GM23338 (cell line): ENCODE results near the gene CABP2.

Experiments
- CREB1 ChIP-seq: fragments of 250-450 bp; sonication (Bioruptor Pico); IDR thresholded peaks from 2 replicates; pipeline ENCODE4 v1.5.0; 2020; ENCODE audit warnings: low read depth, mild to moderate bottlenecking, moderate library complexity
- CTCF ChIP-seq, 2 experiments: fragments of 200-600 bp in 1 of 2; sonication (generic) in 1 of 2; conservative IDR thresholded peaks; 2 replicates each; pipeline versions ENCODE4 v1.5.1 to v1.6.1; 2016 to 2017; ENCODE audit warnings: antibody characterized with exemption in 2 of 2, low read depth in 2 of 2, mild to moderate bottlenecking in 2 of 2, moderate library complexity in 1 of 2
- EZH2 ChIP-seq: fragments of 200-600 bp; sonication (generic); IDR thresholded peaks from one replicate; pipeline ENCODE4 v1.8.0; 2017; ENCODE audit warnings: antibody characterized with exemption, mild to moderate bottlenecking, low read depth; ENCODE audit not compliant: unreplicated experiment
- EZH2phosphoT487 ChIP-seq: fragments of 200-600 bp; sonication (generic); IDR thresholded peaks from one replicate; pipeline ENCODE4 v1.8.1; 2018; ENCODE audit warnings: antibody characterized with exemption; ENCODE audit not compliant: unreplicated experiment
- JUNB ChIP-seq: IDR thresholded peaks from one replicate; pipeline ENCODE4 v1.6.1; 2016; ENCODE audit warnings: antibody characterized with exemption; ENCODE audit not compliant: unreplicated experiment
- POLR2AphosphoS5 ChIP-seq: IDR thresholded peaks from 2 replicates; pipeline ENCODE4 v1.6.1; 2016; ENCODE audit warnings: antibody characterized with exemption, low read depth
- REST ChIP-seq: IDR thresholded peaks from one replicate; pipeline ENCODE4 v1.6.1; 2018; ENCODE audit warnings: antibody characterized with exemption; ENCODE audit not compliant: unreplicated experiment
- STAT1 ChIP-seq: IDR thresholded peaks from one replicate; pipeline ENCODE4 v1.6.1; 2016; ENCODE audit warnings: antibody characterized with exemption; ENCODE audit not compliant: unreplicated experiment
- ZNF114 ChIP-seq: fragments of 250-450 bp; sonication (Bioruptor Pico); IDR thresholded peaks from 2 replicates; pipeline ENCODE4 v1.5.0; 2020; ENCODE audit warnings: mild to moderate bottlenecking, moderate library complexity
- TF ChIP-seq, protein P1 (sequence below): fragments of 250-450 bp; sonication (Bioruptor Pico); IDR thresholded peaks from 2 replicates; pipeline ENCODE4 v1.5.0; 2020; ENCODE audit warnings: mild to moderate bottlenecking, moderate library complexity
- TF ChIP-seq, protein P2 (sequence below): IDR thresholded peaks from 2 replicates; pipeline ENCODE4 v1.6.1; 2016; ENCODE audit warnings: antibody characterized with exemption

GRCh38 chr11:67489203-67489884 is 33.9 kb downstream of the CABP2 start:
- no peak for TF ChIP-seq CTCF (conservative IDR thresholded peaks at IDR 0.05; ENCODE audit: low read depth in 2 of 2)
- no peak for TF ChIP-seq EZH2phosphoT487
- no peak for TF ChIP-seq EZH2
- no peak for TF ChIP-seq REST
- TF ChIP-seq POLR2AphosphoS5, result no peak
- no peak for TF ChIP-seq CREB1 (CRISPR knock-in tag)
- TF ChIP-seq, protein P1, sequence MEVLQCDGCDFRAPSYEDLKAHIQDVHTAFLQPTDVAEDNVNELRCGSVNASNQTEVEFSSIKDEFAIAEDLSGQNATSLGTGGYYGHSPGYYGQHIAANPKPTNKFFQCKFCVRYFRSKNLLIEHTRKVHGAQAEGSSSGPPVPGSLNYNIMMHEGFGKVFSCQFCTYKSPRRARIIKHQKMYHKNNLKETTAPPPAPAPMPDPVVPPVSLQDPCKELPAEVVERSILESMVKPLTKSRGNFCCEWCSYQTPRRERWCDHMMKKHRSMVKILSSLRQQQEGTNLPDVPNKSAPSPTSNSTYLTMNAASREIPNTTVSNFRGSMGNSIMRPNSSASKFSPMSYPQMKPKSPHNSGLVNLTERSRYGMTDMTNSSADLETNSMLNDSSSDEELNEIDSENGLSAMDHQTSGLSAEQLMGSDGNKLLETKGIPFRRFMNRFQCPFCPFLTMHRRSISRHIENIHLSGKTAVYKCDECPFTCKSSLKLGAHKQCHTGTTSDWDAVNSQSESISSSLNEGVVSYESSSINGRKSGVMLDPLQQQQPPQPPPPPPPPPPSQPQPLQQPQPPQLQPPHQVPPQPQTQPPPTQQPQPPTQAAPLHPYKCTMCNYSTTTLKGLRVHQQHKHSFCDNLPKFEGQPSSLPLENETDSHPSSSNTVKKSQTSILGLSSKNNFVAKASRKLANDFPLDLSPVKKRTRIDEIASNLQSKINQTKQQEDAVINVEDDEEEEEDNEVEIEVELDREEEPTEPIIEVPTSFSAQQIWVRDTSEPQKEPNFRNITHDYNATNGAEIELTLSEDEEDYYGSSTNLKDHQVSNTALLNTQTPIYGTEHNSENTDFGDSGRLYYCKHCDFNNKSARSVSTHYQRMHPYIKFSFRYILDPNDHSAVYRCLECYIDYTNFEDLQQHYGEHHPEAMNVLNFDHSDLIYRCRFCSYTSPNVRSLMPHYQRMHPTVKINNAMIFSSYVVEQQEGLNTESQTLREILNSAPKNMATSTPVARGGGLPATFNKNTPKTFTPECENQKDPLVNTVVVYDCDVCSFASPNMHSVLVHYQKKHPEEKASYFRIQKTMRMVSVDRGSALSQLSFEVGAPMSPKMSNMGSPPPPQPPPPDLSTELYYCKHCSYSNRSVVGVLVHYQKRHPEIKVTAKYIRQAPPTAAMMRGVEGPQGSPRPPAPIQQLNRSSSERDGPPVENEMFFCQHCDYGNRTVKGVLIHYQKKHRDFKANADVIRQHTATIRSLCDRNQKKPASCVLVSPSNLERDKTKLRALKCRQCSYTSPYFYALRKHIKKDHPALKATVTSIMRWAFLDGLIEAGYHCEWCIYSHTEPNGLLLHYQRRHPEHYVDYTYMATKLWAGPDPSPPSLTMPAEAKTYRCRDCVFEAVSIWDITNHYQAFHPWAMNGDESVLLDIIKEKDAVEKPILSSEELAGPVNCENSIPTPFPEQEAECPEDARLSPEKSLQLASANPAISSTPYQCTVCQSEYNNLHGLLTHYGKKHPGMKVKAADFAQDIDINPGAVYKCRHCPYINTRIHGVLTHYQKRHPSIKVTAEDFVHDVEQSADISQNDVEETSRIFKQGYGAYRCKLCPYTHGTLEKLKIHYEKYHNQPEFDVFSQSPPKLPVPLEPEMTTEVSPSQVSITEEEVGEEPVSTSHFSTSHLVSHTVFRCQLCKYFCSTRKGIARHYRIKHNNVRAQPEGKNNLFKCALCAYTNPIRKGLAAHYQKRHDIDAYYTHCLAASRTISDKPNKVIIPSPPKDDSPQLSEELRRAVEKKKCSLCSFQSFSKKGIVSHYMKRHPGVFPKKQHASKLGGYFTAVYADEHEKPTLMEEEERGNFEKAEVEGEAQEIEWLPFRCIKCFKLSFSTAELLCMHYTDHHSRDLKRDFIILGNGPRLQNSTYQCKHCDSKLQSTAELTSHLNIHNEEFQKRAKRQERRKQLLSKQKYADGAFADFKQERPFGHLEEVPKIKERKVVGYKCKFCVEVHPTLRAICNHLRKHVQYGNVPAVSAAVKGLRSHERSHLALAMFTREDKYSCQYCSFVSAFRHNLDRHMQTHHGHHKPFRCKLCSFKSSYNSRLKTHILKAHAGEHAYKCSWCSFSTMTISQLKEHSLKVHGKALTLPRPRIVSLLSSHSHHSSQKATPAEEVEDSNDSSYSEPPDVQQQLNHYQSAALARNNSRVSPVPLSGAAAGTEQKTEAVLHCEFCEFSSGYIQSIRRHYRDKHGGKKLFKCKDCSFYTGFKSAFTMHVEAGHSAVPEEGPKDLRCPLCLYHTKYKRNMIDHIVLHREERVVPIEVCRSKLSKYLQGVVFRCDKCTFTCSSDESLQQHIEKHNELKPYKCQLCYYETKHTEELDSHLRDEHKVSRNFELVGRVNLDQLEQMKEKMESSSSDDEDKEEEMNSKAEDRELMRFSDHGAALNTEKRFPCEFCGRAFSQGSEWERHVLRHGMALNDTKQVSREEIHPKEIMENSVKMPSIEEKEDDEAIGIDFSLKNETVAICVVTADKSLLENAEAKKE (CRISPR knock-in tag), result no peak
- no peak for TF ChIP-seq STAT1
- TF ChIP-seq JUNB, result no peak
- no peak for TF ChIP-seq ZNF114 (CRISPR knock-in tag)
- TF ChIP-seq, protein P2, sequence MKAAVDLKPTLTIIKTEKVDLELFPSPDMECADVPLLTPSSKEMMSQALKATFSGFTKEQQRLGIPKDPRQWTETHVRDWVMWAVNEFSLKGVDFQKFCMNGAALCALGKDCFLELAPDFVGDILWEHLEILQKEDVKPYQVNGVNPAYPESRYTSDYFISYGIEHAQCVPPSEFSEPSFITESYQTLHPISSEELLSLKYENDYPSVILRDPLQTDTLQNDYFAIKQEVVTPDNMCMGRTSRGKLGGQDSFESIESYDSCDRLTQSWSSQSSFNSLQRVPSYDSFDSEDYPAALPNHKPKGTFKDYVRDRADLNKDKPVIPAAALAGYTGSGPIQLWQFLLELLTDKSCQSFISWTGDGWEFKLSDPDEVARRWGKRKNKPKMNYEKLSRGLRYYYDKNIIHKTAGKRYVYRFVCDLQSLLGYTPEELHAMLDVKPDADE, result no peak
